K562 (cell line): ENCODE data around the gene FAM111B. TPM values are rescaled to one million over a fixed set of nuclear protein-coding genes. Genes with fewer than 3 reads are reported as not detected.

Experiments
- ARHGAP35 ChIP-seq: fragments of 450-650 bp; IDR thresholded peaks from 2 replicates; pipeline ENCODE4 v1.6.1; 2018; ENCODE audit not compliant: partially characterized antibody
- EGR1 ChIP-seq: fragments of 450-650 bp; conservative IDR thresholded peaks from 2 replicates; pipeline ENCODE4 v1.6.1; 2017; ENCODE audit warnings: mild to moderate bottlenecking
- FOXK2 ChIP-seq, 2 experiments: fragments of 450-650 bp; IDR thresholded peaks in 1 of 2; conservative IDR thresholded peaks in 1 of 2; 2 replicates each; pipeline ENCODE4 v1.6.1; 2016; ENCODE audit warnings: low read depth in 2 of 2, mild to moderate bottlenecking in 1 of 2
- HCFC1 ChIP-seq: IDR thresholded peaks from 2 replicates; pipeline ENCODE4 v1.6.1; 2012; ENCODE audit warnings: low read depth, low read length, improper control_type of control experiment
- HMGN3 ChIP-seq: IDR thresholded peaks from 2 replicates; pipeline ENCODE4 v1.6.1; 2011; ENCODE audit warnings: borderline replicate concordance, low read depth, mild to moderate bottlenecking, mixed read lengths, low read length; ENCODE audit not compliant: insufficient read length; ENCODE audit errors: extremely low read depth
- MEF2D ChIP-seq: conservative IDR thresholded peaks from 2 replicates; pipeline ENCODE4 v1.6.1; 2016; ENCODE audit warnings: low read depth, missing genetic modification characterization, missing compliant biosample characterization
- POLR2A ChIP-seq: fragments of 450-650 bp; conservative IDR thresholded peaks from 2 replicates; pipeline ENCODE4 v1.6.1; 2016
- SAFB ChIP-seq: fragments of 200-400 bp; formaldehyde crosslinking; IDR thresholded peaks from 2 replicates; pipeline ENCODE4 v1.6.1; 2017; ENCODE audit warnings: low read depth, low read length, borderline replicate concordance
- SETDB1 ChIP-seq: IDR thresholded peaks from one replicate; pipeline ENCODE4 v1.6.1; 2012; ENCODE audit warnings: low read length, control low read depth, inconsistent platforms
- TAF1 ChIP-seq: IDR thresholded peaks from 2 replicates; pipeline ENCODE4 v1.6.1; 2011; ENCODE audit warnings: mild to moderate bottlenecking, low read length, moderate library complexity; ENCODE audit not compliant: insufficient read depth, control insufficient read depth, severe bottlenecking; ENCODE audit errors: extremely low read depth
- ZFX ChIP-seq: sonication (generic); formaldehyde crosslinking; IDR thresholded peaks from 2 replicates; pipeline ENCODE4 v1.8.0; 2022; ENCODE audit warnings: mild to moderate bottlenecking, missing genetic modification reagents, moderate library complexity
- ZNF133 ChIP-seq: fragments of 250-450 bp; sonication (Bioruptor Pico); IDR thresholded peaks from 2 replicates; pipeline ENCODE4 v1.4.0; 2020; ENCODE audit warnings: mild to moderate bottlenecking
- ZNF507 ChIP-seq: conservative IDR thresholded peaks from 2 replicates; pipeline ENCODE4 v1.6.1; 2017; ENCODE audit warnings: missing genetic modification characterization, missing compliant biosample characterization
- ZSCAN29 ChIP-seq: fragments of 450-650 bp; IDR thresholded peaks from 2 replicates; pipeline ENCODE4 v1.6.1; 2017
- polyA plus RNA-seq, 8 experiments: library from polyadenylated mRNA; depleted of rRNA in 4 of 8; stranded (reverse) in 5 of 8; unstranded in 3 of 8; fragments of >200 nt; fragmentation: Nextera tagmentation in 2 of 8; fragmentation: Illumina TruSeq in 1 of 8; extraction: Ambion mirVana in 2 of 8; extraction: Trizol in 1 of 8; gene quantifications; 2 replicates each; pipeline versions ENCODE4 v1.2.1 to v1.2.3, GENCODE V29; 2011 to 2014; ENCODE audit warnings: inconsistent platforms in 1 of 8, missing spikeins in 1 of 8
- total RNA-seq, 7 experiments: library from RNA; depleted of rRNA in 6 of 7; stranded (reverse); fragments of >200 nt in 6 of 7; fragmentation: Illumina TruSeq in 2 of 7; extraction: Trizol in 2 of 7; gene quantifications; 2 replicates each; pipeline versions ENCODE4 v1.2.1 to v1.2.3, GENCODE V29; 2011 to 2021; ENCODE audit warnings: low replicate concordance in 1 of 7
- TF ChIP-seq, protein P1 (sequence below), 2 experiments: IDR thresholded peaks; 2 replicates each; pipeline ENCODE4 v1.6.1; 2011; ENCODE audit warnings: borderline replicate concordance in 1 of 2, control low read depth in 1 of 2, low read depth in 1 of 2, low read length in 1 of 2, mild to moderate bottlenecking in 1 of 2, mixed read lengths in 1 of 2, moderate library complexity in 1 of 2; ENCODE audit not compliant: insufficient read depth in 1 of 2, insufficient read length in 1 of 2, poor library complexity in 1 of 2, severe bottlenecking in 1 of 2; ENCODE audit errors: extremely low read depth in 1 of 2
- TF ChIP-seq, protein P2 (sequence below): sonication (generic); formaldehyde crosslinking; IDR thresholded peaks from 2 replicates; pipeline ENCODE4 v1.8.1; 2022; ENCODE audit warnings: missing genetic modification reagents
- TF ChIP-seq, protein P3 (sequence below): fragments of 250-450 bp; sonication (Bioruptor Pico); IDR thresholded peaks from 2 replicates; pipeline ENCODE4 v1.8.0; 2021; ENCODE audit warnings: mild to moderate bottlenecking, moderate library complexity
- TF ChIP-seq, protein P4 (sequence below), 2 experiments: fragments of 450-650 bp in 1 of 2; sonication (generic) in 1 of 2; formaldehyde crosslinking in 1 of 2; IDR thresholded peaks in 1 of 2; conservative IDR thresholded peaks in 1 of 2; 2 replicates each; pipeline versions ENCODE4 v1.6.1 to v1.8.1; 2016 to 2023; ENCODE audit warnings: mild to moderate bottlenecking in 2 of 2, moderate library complexity in 2 of 2, inconsistent platforms in 1 of 2, missing genetic modification reagents in 1 of 2
- TF ChIP-seq, protein P5 (sequence below): fragments of 250-450 bp; sonication (Bioruptor Pico); IDR thresholded peaks from 2 replicates; pipeline ENCODE4 v1.8.0; 2021; ENCODE audit warnings: moderate library complexity, mild to moderate bottlenecking, inconsistent platforms
- TF ChIP-seq, protein P6 (sequence below): fragments of 200-400 bp; formaldehyde crosslinking; IDR thresholded peaks from 2 replicates; pipeline ENCODE4 v1.6.1; 2017; ENCODE audit warnings: mild to moderate bottlenecking, low read depth, low read length, moderate library complexity

The FAM111B gene
- total and polyA plus RNA-seq, 9 of the 15 experiments (the other 6 are each of a cell fraction or from before 2014, with no cell fraction given), result 0.01 to 0.33 (median 0.06) TPM; not detected in 5

DNA sequence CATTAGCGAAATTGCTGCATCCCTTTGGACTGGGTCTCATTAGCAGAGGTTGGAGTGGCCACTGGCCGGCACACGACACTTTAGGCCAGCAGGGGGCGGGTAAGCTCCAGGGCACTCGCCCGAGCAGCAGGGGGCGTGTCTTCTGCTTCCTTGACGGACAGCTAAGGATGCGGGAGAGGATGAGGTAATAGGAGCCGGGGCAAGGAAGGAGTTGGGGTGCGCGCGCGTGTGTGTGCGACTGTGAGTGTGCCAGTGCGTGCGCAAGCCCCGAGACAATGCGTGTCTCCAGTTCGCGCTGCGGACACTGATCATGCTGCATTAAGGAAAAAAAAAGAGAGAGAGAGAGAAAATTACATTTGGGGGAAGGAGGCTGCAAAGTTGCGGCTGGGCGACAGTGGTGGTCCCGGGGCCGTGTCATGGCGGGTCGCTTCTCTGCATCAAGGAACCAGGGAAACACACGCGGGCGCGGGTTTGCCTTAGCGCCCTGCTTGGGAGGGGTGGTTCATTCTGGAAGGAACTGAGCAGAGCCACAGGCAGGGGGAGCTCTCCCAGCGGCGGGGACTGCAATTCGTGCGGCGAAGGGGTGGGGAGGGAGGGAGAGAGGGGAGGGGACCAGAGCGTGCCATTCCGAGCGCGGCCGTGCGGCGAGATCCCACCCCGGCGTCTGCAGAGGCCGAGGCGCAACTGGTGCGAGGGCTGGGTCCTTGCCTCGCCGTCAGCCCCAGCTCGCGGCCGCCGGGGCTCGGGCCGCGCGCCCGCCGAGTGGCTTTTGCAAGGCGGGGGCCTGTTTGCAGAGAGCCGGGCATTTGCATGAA, 64.7 kb downstream of the FAM111B start, which contains the start of gene DTX4 (continued):
- TF ChIP-seq, protein P1, sequence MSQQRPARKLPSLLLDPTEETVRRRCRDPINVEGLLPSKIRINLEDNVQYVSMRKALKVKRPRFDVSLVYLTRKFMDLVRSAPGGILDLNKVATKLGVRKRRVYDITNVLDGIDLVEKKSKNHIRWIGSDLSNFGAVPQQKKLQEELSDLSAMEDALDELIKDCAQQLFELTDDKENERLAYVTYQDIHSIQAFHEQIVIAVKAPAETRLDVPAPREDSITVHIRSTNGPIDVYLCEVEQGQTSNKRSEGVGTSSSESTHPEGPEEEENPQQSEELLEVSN (IDR thresholded peaks at IDR 0.05; ENCODE audit: borderline replicate concordance in 1 of 2, extremely low read depth in 1 of 2, insufficient read depth in 1 of 2, insufficient read length in 1 of 2, low read depth in 1 of 2, low read length in 1 of 2, poor library complexity in 1 of 2, severe bottlenecking in 1 of 2), result peak; percentile 73 to 95
- peak; percentile 43 for TF ChIP-seq ZFX
- no peak for TF ChIP-seq TAF1
- no peak for TF ChIP-seq MEF2D (tag)
- TF ChIP-seq, protein P2, sequence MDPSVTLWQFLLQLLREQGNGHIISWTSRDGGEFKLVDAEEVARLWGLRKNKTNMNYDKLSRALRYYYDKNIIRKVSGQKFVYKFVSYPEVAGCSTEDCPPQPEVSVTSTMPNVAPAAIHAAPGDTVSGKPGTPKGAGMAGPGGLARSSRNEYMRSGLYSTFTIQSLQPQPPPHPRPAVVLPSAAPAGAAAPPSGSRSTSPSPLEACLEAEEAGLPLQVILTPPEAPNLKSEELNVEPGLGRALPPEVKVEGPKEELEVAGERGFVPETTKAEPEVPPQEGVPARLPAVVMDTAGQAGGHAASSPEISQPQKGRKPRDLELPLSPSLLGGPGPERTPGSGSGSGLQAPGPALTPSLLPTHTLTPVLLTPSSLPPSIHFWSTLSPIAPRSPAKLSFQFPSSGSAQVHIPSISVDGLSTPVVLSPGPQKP (CRISPR knock-in tag), result no peak
- no peak for TF ChIP-seq ZNF507 (tag)
- peak; percentile 19 for TF ChIP-seq HMGN3
- TF ChIP-seq SETDB1, result no peak
- no peak for TF ChIP-seq EGR1
- no peak for TF ChIP-seq SAFB
- TF ChIP-seq, protein P3, sequence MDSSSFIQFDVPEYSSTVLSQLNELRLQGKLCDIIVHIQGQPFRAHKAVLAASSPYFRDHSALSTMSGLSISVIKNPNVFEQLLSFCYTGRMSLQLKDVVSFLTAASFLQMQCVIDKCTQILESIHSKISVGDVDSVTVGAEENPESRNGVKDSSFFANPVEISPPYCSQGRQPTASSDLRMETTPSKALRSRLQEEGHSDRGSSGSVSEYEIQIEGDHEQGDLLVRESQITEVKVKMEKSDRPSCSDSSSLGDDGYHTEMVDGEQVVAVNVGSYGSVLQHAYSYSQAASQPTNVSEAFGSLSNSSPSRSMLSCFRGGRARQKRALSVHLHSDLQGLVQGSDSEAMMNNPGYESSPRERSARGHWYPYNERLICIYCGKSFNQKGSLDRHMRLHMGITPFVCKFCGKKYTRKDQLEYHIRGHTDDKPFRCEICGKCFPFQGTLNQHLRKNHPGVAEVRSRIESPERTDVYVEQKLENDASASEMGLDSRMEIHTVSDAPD (CRISPR knock-in tag), result no peak
- TF ChIP-seq FOXK2 (conservative IDR thresholded peaks at IDR 0.05 in 1 of 2, IDR thresholded peaks at IDR 0.05 in 1 of 2; ENCODE audit: low read depth in 2 of 2), result peak in 1 of 2 experiments; percentile 40; a peak in 1 of 4 replicates
- TF ChIP-seq, protein P4, sequence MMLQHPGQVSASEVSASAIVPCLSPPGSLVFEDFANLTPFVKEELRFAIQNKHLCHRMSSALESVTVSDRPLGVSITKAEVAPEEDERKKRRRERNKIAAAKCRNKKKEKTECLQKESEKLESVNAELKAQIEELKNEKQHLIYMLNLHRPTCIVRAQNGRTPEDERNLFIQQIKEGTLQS (IDR thresholded peaks at IDR 0.05), result peak; percentile 84
- TF ChIP-seq, protein P4 (CRISPR knock-in tag; conservative IDR thresholded peaks at IDR 0.05), result no peak
- TF ChIP-seq, protein P5, sequence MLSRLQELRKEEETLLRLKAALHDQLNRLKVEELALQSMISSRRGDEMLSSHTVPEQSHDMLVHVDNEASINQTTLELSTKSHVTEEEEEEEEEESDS (CRISPR knock-in tag), result no peak
- no peak for TF ChIP-seq ZNF133
- no peak; the same call in 1 of the 2 replicates for TF ChIP-seq HCFC1
- TF ChIP-seq POLR2A, result no peak
- TF ChIP-seq ZSCAN29, result no peak
- no peak for TF ChIP-seq ARHGAP35
- TF ChIP-seq, protein P6, sequence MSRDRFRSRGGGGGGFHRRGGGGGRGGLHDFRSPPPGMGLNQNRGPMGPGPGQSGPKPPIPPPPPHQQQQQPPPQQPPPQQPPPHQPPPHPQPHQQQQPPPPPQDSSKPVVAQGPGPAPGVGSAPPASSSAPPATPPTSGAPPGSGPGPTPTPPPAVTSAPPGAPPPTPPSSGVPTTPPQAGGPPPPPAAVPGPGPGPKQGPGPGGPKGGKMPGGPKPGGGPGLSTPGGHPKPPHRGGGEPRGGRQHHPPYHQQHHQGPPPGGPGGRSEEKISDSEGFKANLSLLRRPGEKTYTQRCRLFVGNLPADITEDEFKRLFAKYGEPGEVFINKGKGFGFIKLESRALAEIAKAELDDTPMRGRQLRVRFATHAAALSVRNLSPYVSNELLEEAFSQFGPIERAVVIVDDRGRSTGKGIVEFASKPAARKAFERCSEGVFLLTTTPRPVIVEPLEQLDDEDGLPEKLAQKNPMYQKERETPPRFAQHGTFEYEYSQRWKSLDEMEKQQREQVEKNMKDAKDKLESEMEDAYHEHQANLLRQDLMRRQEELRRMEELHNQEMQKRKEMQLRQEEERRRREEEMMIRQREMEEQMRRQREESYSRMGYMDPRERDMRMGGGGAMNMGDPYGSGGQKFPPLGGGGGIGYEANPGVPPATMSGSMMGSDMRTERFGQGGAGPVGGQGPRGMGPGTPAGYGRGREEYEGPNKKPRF, result no peak
